Measurements from ENCODE around the gene HDAC10.

Gene HDAC10

DNA sequence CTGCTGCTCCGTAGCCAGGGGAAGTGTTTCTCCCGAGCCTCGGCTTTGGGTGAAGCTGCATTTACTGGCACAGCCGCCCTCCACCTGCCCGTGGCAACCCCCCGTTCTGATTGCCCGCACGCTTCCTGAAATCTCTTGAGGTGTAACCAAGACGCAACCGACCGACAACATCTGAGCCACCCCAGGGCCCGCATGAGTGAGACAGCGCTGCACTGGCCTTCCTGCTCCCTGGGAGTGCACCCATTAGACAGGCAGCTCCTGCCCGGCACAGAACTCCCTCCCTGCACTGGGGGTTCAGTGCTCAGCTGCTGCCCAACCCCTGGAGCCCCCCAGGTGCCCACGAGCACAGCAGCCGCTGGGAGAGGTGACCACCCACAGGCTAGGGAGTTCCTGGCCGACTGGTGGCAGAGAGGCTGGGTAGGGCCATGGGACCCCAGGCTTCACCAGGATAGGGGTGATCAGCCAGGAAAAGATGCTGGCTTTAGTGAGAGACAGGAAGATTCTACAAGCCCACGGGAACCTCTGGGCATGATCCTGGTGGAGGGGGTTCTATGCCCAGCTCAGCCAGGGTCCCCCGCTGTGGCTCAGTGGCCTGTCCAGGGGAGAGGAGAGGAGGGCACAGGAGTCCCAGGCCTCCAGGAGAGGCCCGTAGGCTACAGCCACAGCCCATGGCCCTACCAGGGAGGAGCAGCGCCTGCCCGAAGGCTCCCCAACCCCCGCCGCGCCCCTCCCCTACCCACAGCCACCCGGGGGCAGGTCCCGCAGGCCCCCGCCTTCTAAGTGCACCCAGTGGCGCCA, 41.8 kb upstream of the HDAC10 start:
- H3K4me1 ChIP-seq: peaks cover 7% of the 10 kb centered on the region
- H3K4me3 ChIP-seq: no peak overlapping the region
- DNase-seq (ENCODE audit: low spot score in 2 of 2): no peak
- H3K27me3 ChIP-seq (ENCODE audit: low read depth): no peaks in the 10 kb centered on the region
- H3K9me3 ChIP-seq: no peaks in the 10 kb centered on the region
- H3K36me3 ChIP-seq (replicated peaks): peaks cover 13% of the 10 kb centered on the region; the same call in 1 of the 2 replicates
- in situ Hi-C loops (cut with MboI; ENCODE audit: low sequenced_read_pairs): no loop called here

GRCh38 chr22:50289942-50290630, 39.0 kb upstream of the HDAC10 start:
- in situ Hi-C loops (cut with MboI; ENCODE audit: low sequenced_read_pairs): no loop called here
- Histone ChIP-seq H3K9me3 (no peaks in the 10 kb centered on the region), H3K4me3 (no peak overlapping the region), H3K4me1 (peaks cover 7% of the 10 kb centered on the region), H3K27me3 (ENCODE audit: low read depth) (no peaks in the 10 kb centered on the region), H3K36me3 (replicated peaks) (peaks cover 18% of the 10 kb centered on the region; the same call in 1 of the 2 replicates)
- DNase-seq (ENCODE audit: low spot score in 2 of 2): no peak

DNA sequence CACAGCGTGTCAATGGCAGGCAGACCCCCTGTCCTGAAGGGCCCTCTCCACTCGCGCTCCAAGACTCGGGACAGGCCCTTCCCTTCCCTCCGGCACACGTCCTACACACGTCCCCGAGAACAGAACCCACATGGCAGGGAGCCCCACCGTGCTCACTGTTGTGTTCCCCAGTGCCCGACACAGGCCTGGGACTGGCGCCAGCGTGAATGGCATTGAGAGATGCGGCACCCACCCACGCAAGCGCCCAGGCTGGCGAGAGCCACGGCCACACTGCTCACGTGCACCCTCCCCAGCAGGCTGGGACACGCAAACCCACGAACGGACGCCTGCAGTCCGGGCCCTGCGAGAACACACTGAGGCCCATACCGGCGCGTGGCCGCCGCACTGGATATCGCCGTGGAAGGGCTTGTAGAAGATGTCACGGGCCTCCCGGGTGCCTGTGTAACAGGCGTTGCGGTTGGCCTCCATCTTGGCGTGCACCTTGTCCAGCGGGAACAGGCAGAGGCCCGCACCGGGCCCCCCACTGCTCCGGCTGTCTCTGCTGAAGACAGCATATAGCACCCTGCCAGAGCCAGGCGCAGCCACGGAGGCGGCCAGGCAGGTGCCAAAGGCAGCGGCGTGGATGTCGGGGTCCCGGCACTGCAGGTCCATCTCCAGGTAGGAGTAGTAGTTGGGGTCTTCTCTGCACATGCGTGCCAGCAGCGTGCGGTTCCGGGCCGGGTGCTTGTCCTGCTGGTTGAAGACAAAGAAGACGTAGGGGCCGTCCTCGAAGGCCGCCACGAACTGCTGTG, 38.3 kb upstream of the HDAC10 start:
- DNase-seq (ENCODE audit: low spot score in 2 of 2): no peak
- H3K4me1 ChIP-seq: peaks cover 7% of the 10 kb centered on the region
- no peaks in the 10 kb centered on the region for H3K9me3 ChIP-seq
- no peak overlapping the region for H3K4me3 ChIP-seq
- H3K27me3 ChIP-seq (ENCODE audit: low read depth): no peaks in the 10 kb centered on the region
- H3K36me3 ChIP-seq (replicated peaks): peaks cover 18% of the 10 kb centered on the region; the same call in 1 of the 2 replicates
- in situ Hi-C loops (cut with MboI; ENCODE audit: low sequenced_read_pairs): no loop called here

DNA sequence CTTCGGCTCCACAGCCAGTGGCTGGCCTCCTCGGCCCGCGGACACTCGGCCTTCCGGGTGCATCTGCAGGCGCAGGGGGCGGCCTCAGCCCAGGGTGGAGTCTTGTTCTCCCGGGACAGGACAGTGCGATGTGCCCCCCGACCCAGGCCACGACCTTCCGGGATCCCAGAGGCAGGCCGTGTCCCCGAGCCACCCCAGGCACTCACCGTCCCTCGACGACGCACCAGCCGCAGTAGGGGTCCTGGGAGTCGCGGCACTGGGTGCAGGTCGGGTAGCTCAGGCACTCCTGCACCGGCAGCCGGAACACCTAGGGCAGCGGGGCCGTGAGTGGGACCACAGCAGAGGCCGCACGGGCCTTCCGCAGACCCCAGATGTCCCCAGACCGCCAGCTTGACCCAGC, 36.7 kb upstream of the HDAC10 start:
- H3K9me3 ChIP-seq: no peaks in the 10 kb centered on the region
- DNase-seq (ENCODE audit: low spot score in 2 of 2): no peak
- in situ Hi-C loops (cut with MboI; ENCODE audit: low sequenced_read_pairs): no loop called here
- peaks cover 21% of the 10 kb centered on the region for H3K36me3 ChIP-seq (replicated peaks)
- no peak overlapping the region for H3K4me3 ChIP-seq
- H3K27me3 ChIP-seq (ENCODE audit: low read depth): no peaks in the 10 kb centered on the region
- H3K4me1 ChIP-seq: no peaks in the 10 kb centered on the region

DNA sequence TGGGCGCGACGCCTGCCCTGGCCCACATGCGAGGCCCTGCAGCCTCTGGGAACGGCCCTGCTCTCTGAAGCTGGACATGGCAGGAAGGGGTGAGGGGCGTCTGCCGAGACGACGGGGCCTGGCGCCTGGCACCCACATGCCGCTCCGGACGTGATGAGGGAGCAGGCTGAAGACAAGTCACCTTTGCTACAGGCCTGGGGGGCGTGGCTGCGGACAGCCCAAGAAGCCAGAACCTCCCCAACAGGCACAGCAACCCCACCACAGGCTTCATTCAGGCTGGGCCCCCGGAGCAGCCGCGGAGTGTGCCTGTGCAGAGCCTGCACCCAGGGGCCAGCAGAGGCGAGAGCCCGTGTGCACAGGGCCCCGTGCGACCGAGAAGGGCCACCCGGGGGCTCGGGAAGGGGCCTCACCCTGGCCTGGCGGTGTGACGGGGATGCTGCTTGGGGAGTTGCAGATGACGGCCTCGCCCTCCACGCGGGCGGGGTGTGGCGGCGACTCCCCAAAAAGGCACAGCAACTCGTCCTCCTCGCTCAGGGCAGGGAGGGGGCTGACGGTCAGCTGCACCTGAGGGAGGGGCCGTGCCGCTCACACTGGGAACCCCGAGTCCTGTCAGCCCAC, 35.7 kb upstream of the HDAC10 start:
- Histone ChIP-seq H3K36me3 (replicated peaks) (peaks cover 28% of the 10 kb centered on the region), H3K4me1 (no peaks in the 10 kb centered on the region), H3K4me3 (no peak overlapping the region), H3K27me3 (ENCODE audit: low read depth) (no peaks in the 10 kb centered on the region), H3K9me3 (no peaks in the 10 kb centered on the region)
- in situ Hi-C loops (cut with MboI; ENCODE audit: low sequenced_read_pairs): no loop called here
- no peak for DNase-seq (ENCODE audit: low spot score in 2 of 2)

GRCh38 chr22:50286275-50286674, 35.2 kb upstream of the HDAC10 start:
- DNase-seq (ENCODE audit: low spot score in 2 of 2): no peak

DNA sequence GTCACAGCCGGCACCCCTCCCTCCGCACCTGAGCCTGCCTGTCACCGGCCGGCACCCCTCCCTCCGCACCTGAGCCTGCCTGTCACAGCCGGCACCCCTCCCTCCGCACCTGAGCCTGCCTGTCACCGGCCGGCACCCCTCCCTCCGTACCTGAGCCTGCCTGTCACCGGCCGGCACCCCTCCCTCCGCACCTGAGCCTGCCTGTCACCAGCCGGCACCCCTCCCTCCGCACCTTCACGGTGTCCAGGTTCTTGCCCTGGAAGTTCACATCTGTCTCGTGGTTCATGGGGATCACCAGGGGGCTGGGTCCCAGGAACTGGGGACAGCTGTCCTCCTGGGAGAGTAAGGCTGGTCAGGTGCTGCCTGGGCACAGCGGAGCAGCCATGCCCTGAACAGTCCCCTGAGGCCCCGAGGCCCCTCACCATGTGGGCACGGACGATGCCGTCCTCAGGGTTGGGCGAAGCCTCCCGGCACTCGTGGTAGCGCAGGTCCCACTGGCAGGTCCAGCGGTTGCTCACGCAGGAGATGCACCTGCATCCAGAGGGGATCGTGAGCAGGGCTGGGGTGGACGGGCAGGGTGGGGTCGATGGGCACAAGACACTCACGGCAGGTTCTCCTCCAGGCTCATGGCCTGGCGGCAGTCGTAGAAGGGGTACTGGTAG, 34.6 kb upstream of the HDAC10 start:
- in situ Hi-C loops (cut with MboI; ENCODE audit: low sequenced_read_pairs): no loop called here

More at GRCh38 chr22:50286275-50286674, 35.2 kb upstream of the HDAC10 start:
- H3K27me3 ChIP-seq (ENCODE audit: low read depth): no peaks in the 10 kb centered on the region
- H3K4me3 ChIP-seq: no peak overlapping the region
- no peaks in the 10 kb centered on the region for H3K9me3 ChIP-seq
- peaks cover 31% of the 10 kb centered on the region for H3K36me3 ChIP-seq (replicated peaks)
- in situ Hi-C loops (cut with MboI; ENCODE audit: low sequenced_read_pairs): no loop called here
- no peaks in the 10 kb centered on the region for H3K4me1 ChIP-seq

GRCh38 chr22:50284479-50284878, 33.4 kb upstream of the HDAC10 start:
- H3K27me3 ChIP-seq (ENCODE audit: low read depth): no peaks in the 10 kb centered on the region
- in situ Hi-C loops (cut with MboI; ENCODE audit: low sequenced_read_pairs): no loop called here
- H3K9me3 ChIP-seq: no peaks in the 10 kb centered on the region
- DNase-seq (ENCODE audit: low spot score in 2 of 2): no peak
- peaks cover 37% of the 10 kb centered on the region for H3K36me3 ChIP-seq (replicated peaks)
- H3K4me3 ChIP-seq: no peak overlapping the region
- H3K4me1 ChIP-seq: no peaks in the 10 kb centered on the region

More for the DNA sequence above, 34.6 kb upstream of the HDAC10 start:
- DNase-seq (ENCODE audit: low spot score in 2 of 2): no peak
- Histone ChIP-seq H3K36me3 (replicated peaks) (peaks cover 37% of the 10 kb centered on the region), H3K9me3 (no peaks in the 10 kb centered on the region), H3K27me3 (ENCODE audit: low read depth) (no peaks in the 10 kb centered on the region), H3K4me3 (no peak overlapping the region), H3K4me1 (no peaks in the 10 kb centered on the region)

- Histone ChIP-seq H3K9me3 (no peaks in the 10 kb centered on the region), H3K36me3 (replicated peaks) (peaks cover 37% of the 10 kb centered on the region), H3K4me3 (no peak overlapping the region), H3K4me1 (no peaks in the 10 kb centered on the region), H3K27me3 (ENCODE audit: low read depth) (no peaks in the 10 kb centered on the region)
- in situ Hi-C loops (cut with MboI; ENCODE audit: low sequenced_read_pairs): no loop called here
- no peak for DNase-seq (ENCODE audit: low spot score in 2 of 2)
These were observed 32.8 kb upstream of the HDAC10 start for GRCh38 chr22:50283821-50284220.

DNA sequence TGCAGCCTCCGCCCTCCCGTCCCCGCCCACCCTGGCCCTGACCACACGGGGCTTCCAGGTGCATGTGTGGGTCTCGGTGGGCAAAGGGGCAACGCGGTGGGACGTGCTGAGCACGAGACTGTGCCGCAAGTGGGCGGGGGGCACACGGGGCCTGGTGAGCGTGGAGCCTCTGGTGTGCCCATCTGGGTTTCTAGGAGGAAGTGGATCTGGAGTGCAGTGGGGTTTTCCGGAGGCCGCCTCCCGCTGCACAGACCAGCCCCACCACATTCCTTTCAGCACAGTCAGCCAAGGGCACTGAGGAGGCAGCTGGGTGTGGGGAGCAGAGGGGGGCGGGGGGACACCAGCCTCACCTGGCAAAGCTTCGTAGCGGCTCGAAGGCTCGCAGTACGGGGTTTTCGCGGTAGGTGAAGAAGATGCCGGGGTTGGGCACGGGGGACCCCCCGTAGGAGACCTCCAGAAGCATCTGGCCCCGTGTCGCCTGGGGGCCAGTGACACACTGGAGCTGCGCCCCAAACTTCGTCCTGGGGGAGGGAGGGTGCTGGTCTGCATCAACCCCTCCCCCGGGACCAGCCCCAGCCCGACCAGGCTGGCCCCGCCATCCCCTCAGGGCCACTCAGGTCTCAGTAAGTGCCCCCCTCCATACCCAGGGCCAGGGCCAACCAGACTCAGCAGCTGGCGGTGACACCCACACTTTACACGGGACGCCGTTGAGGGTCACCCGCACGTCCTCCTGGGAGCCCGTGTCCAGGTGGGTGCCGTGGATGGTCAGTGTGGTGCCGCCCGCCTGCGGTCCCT, 31.5 kb upstream of the HDAC10 start:
- no peaks in the 10 kb centered on the region for H3K4me1 ChIP-seq
- H3K36me3 ChIP-seq (replicated peaks): peaks cover 45% of the 10 kb centered on the region
- no peak for DNase-seq (ENCODE audit: low spot score in 2 of 2)
- no peak overlapping the region for H3K4me3 ChIP-seq
- in situ Hi-C loops (cut with MboI; ENCODE audit: low sequenced_read_pairs): no loop called here
- no peaks in the 10 kb centered on the region for H3K9me3 ChIP-seq
- H3K27me3 ChIP-seq (ENCODE audit: low read depth): no peaks in the 10 kb centered on the region

- Histone ChIP-seq H3K27me3 (ENCODE audit: low read depth) (no peaks in the 10 kb centered on the region), H3K4me3 (no peak overlapping the region), H3K9me3 (no peaks in the 10 kb centered on the region), H3K4me1 (no peaks in the 10 kb centered on the region), H3K36me3 (replicated peaks) (peaks cover 49% of the 10 kb centered on the region)
- DNase-seq (ENCODE audit: low spot score in 2 of 2): no peak
- in situ Hi-C loops (cut with MboI; ENCODE audit: low sequenced_read_pairs): no loop called here
These were observed 30.9 kb upstream of the HDAC10 start for GRCh38 chr22:50281957-50282356.

DNA sequence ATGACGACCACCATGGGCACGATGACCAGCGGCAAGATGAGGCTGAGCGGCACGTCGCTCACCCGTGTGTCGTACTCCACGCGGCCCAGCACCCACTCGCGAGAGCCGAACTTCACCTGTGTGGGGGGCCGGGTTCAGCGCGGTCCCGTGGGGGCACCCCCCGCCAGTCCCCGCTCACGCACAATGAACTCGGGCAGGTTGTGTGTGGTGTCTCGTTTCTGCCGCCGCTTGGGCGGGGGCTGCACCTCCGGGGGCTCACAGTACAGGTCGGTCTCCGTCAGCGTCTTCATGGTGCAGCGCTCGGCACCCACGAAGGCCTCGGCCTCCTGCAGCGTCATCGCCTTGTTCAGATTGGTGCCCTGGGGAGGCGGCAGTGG, 30.3 kb upstream of the HDAC10 start:
- Histone ChIP-seq H3K9me3 (no peaks in the 10 kb centered on the region), H3K4me1 (no peaks in the 10 kb centered on the region), H3K4me3 (no peak overlapping the region), H3K27me3 (ENCODE audit: low read depth) (no peaks in the 10 kb centered on the region), H3K36me3 (replicated peaks) (peaks cover 54% of the 10 kb centered on the region)
- no peak for DNase-seq (ENCODE audit: low spot score in 2 of 2)
- in situ Hi-C loops (cut with MboI; ENCODE audit: low sequenced_read_pairs): no loop called here

Data from HAP-1 (cell line).